Hematopoietic multipotent progenitor cell treated with erythropoietin and hydrocortisone succinate and interleukin-3 and kit ligand, for 17 days (in vitro differentiated cells): ENCODE data around the gene CTDP1.
"Not testable (repeated sequence)": the region's sequence is repeated elsewhere in the genome, so short reads cannot be mapped to it uniquely, and the experiment has no call there.

Experiments used
- DNase-seq: peaks from one replicate; pipeline ENCODE4 v3.0.0-alpha.2; 2015; ENCODE audit warnings: low spot score

CTDP1 gene

GRCh38 chr18:79744625-79745024 is 65.0 kb downstream of the CTDP1 start:
- DNase-seq, result no peak

- no peak for DNase-seq
These were observed 67.1 kb downstream of the CTDP1 start for GRCh38 chr18:79746730-79747129.

- no peak for DNase-seq
These were observed 67.7 kb downstream of the CTDP1 start for GRCh38 chr18:79747156-79747845.

- no peak for DNase-seq
These were observed 68.9 kb downstream of the CTDP1 start for GRCh38 chr18:79748321-79749180.

- no peak for DNase-seq
These were observed 69.9 kb downstream of the CTDP1 start for GRCh38 chr18:79749251-79750191.

- no peak for DNase-seq
These were observed 71.5 kb downstream of the CTDP1 start for GRCh38 chr18:79750980-79751571.

GRCh38 chr18:79751918-79752578 is 72.4 kb downstream of the CTDP1 start:
- not testable (repeated sequence) for DNase-seq

- not testable (repeated sequence) for DNase-seq
These were observed 73.3 kb downstream of the CTDP1 start for GRCh38 chr18:79752946-79753345.

GRCh38 chr18:79753391-79753851 is 73.8 kb downstream of the CTDP1 start:
- DNase-seq, result no peak

GRCh38 chr18:79754022-79754761 is 74.6 kb downstream of the CTDP1 start:
- no peak for DNase-seq

- no peak for DNase-seq
These were observed 75.3 kb downstream of the CTDP1 start for GRCh38 chr18:79754831-79755351.

GRCh38 chr18:79755496-79756142 is 76.0 kb downstream of the CTDP1 start:
- DNase-seq, result no peak

- no peak for DNase-seq
These were observed 76.5 kb downstream of the CTDP1 start for GRCh38 chr18:79756143-79756500.

GRCh38 chr18:79756826-79757225 is 77.2 kb downstream of the CTDP1 start:
- DNase-seq, result no peak

- DNase-seq, result no peak
These were observed 80.7 kb downstream of the CTDP1 start for GRCh38 chr18:79760348-79760747.

- DNase-seq, result no peak
These were observed 81.3 kb downstream of the CTDP1 start for GRCh38 chr18:79760881-79761280.

- DNase-seq, result no peak
These were observed 83.8 kb downstream of the CTDP1 start for GRCh38 chr18:79763407-79763806.

GRCh38 chr18:79764131-79764530 is 84.5 kb downstream of the CTDP1 start:
- DNase-seq, result no peak

GRCh38 chr18:79765491-79766245 is 86.1 kb downstream of the CTDP1 start:
- no peak for DNase-seq
